ENCODE data around the gene PCBP3.

DNA sequence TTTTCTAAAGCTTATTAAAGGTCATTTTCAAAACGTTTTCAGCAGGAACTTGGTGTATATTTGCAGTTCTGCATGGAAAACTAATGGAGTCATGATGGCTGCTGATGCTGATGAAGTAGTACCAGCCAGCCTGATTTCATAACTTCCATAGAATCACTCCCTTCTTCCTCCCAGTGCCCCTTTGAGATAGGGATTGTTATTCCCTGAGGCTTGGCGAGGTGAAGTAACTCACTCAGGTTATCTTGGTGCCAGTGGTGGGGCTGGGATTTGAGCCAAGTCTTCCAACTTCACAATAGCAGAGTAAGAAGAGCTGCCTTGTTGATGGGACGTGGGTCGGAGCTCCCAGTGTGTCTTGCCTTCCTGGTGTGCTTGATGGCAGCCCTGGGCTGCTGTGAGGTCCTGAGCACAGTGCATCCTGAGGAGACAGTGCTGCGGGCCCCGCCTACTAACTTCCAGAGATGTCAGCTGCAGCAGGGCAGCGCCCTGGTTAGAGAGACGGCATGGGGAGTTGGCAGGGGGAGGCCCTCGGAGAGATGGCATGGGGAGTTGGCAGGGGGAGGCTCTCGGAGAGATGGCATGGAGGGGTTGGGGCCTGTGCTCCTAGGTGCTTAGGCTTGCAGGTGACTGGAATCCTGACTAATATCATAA lies 92.6 kb downstream of the PCBP3 start:
- TF ChIP-seq EZH2 (IDR thresholded peaks at IDR 0.05; ENCODE audit: low read length): no peak
- TF ChIP-seq, protein P1, sequence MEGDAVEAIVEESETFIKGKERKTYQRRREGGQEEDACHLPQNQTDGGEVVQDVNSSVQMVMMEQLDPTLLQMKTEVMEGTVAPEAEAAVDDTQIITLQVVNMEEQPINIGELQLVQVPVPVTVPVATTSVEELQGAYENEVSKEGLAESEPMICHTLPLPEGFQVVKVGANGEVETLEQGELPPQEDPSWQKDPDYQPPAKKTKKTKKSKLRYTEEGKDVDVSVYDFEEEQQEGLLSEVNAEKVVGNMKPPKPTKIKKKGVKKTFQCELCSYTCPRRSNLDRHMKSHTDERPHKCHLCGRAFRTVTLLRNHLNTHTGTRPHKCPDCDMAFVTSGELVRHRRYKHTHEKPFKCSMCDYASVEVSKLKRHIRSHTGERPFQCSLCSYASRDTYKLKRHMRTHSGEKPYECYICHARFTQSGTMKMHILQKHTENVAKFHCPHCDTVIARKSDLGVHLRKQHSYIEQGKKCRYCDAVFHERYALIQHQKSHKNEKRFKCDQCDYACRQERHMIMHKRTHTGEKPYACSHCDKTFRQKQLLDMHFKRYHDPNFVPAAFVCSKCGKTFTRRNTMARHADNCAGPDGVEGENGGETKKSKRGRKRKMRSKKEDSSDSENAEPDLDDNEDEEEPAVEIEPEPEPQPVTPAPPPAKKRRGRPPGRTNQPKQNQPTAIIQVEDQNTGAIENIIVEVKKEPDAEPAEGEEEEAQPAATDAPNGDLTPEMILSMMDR (optimal IDR thresholded peaks at IDR 0.05 in 1 of 3, IDR thresholded peaks at IDR 0.05 in 1 of 3, conservative IDR thresholded peaks at IDR 0.05 in 1 of 3; ENCODE audit: extremely low read depth in 1 of 3, insufficient read depth in 2 of 3, low read length in 3 of 3): no peak
